K562 treated with DMSO at 1 percent for 48 hours (cell line): ENCODE results near the gene SLC12A1. TPM values are rescaled to one million over a fixed set of nuclear protein-coding genes. Genes with fewer than 3 reads are reported as not detected.

Experiments used
- total RNA-seq: library from RNA; unstranded; fragments of 300-600 nt; gene quantifications from 2 replicates; pipeline ENCODE4 v1.2.3, GENCODE V29; 2022; ENCODE audit warnings: low replicate concordance; ENCODE audit errors: extremely low read depth

Gene SLC12A1
- total RNA-seq, result not detected in 2 replicates

GRCh38 chr15:48205981-48206380, at the start of gene SLC12A1:
SLC12A1 (plus strand) TSS chr15:48206302; CDS start chr15:48207720, 1,418 bp downstream.

GRCh38 chr15:48177766-48178647, 28.1 kb upstream of the SLC12A1 start, which contains the start of gene MYEF2:
MYEF2 (minus strand) TSS chr15:48178295; CDS start chr15:48178237, 58 bp downstream.

GRCh38 chr15:48191574-48192225, 14.4 kb upstream of the SLC12A1 start, which contains the start of gene CTXN2:
CTXN2 (plus strand) TSS chr15:48191665; CDS start chr15:48201301, 9,636 bp downstream.

GRCh38 chr15:48330855-48331795, 125.0 kb downstream of the SLC12A1 start, which contains the start of gene DUT:
DUT (plus strand) TSS chr15:48331429; CDS start chr15:48331516, 87 bp downstream.

Other genes with a start within 250 kb of the SLC12A1 start
- gene SLC24A5, start 85.3 kb upstream of the SLC12A1 start, total RNA-seq, result not detected in 2 replicates
- gene MYEF2, start 28.0 kb upstream of the SLC12A1 start, total RNA-seq, result not detected in 2 replicates
- gene CTXN2, start 14.6 kb upstream of the SLC12A1 start, total RNA-seq, result not detected in 2 replicates
- not detected in 2 replicates for gene DUT, start 125.1 kb downstream of the SLC12A1 start, total RNA-seq